HUES6 (cell line): ENCODE data around the gene AGAP3.

Experiments used
- H3K27ac ChIP-seq: 2 replicates; pipeline ENCODE4 v1.7.0; 2013; ENCODE audit warnings: low read depth, mild to moderate bottlenecking, low read length, inconsistent platforms
- H3K27me3 ChIP-seq: 2 replicates; pipeline ENCODE4 v1.6.1; 2013; ENCODE audit warnings: low read length; ENCODE audit not compliant: control insufficient read depth, insufficient read depth
- H3K36me3 ChIP-seq: 2 replicates; pipeline ENCODE4 v1.6.1; 2013; ENCODE audit warnings: low read length; ENCODE audit not compliant: control insufficient read depth, insufficient read depth
- H3K4me1 ChIP-seq: 2 replicates; pipeline ENCODE4 v1.6.1; 2013; ENCODE audit warnings: low read length; ENCODE audit not compliant: control insufficient read depth, insufficient read depth
- H3K4me3 ChIP-seq: 2 replicates; pipeline ENCODE4 v1.5.1; 2013; ENCODE audit warnings: low read depth, low read length
- H3K9ac ChIP-seq: one replicate; pipeline ENCODE4 v1.6.1; 2013; ENCODE audit warnings: mild to moderate bottlenecking, low read length
- H3K9me3 ChIP-seq: 2 replicates; pipeline ENCODE4 v1.6.1; 2013; ENCODE audit warnings: low read depth, low read length; ENCODE audit not compliant: control insufficient read depth, insufficient read depth

Gene AGAP3

DNA sequence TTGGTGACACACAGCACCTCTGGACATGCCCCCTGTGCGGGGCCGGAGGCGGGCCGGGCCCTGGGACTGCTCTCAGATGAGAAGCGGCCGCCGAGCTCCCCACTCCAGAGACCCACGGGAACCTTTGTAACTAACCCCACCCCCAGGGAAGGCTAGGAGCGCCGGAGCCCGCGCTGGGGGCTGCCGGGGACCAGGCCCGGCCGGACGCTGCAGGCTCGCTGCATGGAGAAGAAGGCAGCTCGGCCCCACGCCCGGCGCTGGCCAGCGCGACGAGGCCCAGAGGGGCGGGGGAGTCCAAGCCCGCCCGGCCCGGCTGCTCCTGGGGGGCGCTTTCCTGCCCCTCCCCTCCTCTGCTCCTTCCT lies 36.5 kb downstream of the AGAP3 start:
- Histone ChIP-seq H3K4me1 (peaks cover 14% of the 10 kb centered on the region), H3K9me3 (no peaks in the 10 kb centered on the region), H3K27ac (no peak overlapping the region), H3K36me3 (peaks cover 46% of the 10 kb centered on the region), H3K27me3 (peaks cover 25% of the 10 kb centered on the region), H3K9ac (no peak overlapping the region), H3K4me3 (no peak overlapping the region)

DNA sequence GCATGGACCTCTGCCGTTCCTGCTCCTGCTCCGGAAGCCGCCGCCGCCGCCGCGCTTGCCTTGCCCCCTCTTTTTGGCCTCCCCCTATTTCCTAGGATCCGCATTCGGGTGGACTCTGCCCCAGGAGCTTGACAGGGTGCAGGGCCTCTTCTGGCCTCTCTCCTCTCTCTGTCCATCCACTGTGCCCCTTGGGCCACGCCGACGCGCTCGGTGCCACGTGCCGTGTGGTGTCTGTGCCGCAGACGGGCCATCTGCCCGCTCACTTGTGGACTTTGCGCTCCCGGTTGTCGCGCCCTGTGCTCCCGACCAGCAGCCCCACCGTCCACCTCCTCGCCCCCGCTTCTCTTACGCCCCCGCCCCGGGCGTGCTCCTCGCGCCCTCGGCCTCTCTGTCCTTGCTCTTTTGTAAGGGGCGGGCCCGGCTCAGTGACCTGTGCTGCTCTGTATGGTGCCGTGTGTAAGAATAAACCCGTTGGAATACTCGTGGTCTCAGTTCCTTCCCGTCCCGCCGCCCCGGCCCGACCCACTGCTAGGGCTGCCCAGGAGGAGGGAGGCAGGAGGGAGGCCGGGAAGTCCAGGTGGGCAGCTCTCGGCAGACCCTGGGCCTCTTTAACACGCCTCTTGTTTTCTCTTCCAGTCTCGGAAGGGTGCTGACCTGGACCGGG lies 37.0 kb downstream of the AGAP3 start:
- H3K9ac ChIP-seq = no peak overlapping the region
- peaks cover 46% of the 10 kb centered on the region for H3K36me3 ChIP-seq
- H3K9me3 ChIP-seq = no peaks in the 10 kb centered on the region
- peaks cover 28% of the 10 kb centered on the region for H3K27me3 ChIP-seq
- H3K4me3 ChIP-seq = no peak overlapping the region
- H3K27ac ChIP-seq = no peak overlapping the region
- peaks cover 14% of the 10 kb centered on the region for H3K4me1 ChIP-seq

DNA sequence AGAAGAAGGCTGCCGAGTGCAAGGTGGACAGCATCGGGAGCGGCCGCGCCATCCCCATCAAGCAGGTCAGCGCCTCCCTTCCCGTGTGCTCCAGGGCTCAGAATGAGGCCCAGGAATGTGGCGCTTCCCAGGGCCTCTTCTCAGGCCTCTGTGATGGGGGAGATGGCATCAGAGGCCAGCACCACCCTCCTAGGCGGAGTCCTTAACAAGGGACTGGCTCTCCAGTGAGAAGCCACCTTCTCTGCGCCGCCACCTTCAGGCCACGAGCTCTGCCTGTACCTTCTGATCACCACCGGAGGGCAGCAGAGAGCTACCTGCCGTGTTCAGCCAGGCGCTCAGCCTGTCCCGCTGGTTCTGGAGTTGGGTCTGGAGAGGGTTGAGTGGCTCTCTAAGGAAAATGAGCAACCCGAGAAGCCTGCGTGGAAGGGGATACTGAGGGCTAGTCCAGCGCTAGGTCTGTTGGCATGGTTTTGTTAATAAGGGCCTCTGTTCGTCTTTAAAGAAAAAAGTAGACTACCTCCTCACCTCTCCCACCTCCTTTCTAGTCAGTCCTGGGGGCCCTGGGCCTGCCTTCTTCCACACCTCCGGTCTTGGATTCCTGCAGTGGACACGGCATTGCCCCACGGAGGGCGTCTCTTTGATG lies 37.7 kb downstream of the AGAP3 start:
- Histone ChIP-seq H3K4me1 (peaks cover 14% of the 10 kb centered on the region), H3K27me3 (peaks cover 28% of the 10 kb centered on the region), H3K27ac (no peak overlapping the region), H3K9ac (no peak overlapping the region), H3K4me3 (no peak overlapping the region), H3K36me3 (peaks cover 46% of the 10 kb centered on the region), H3K9me3 (no peaks in the 10 kb centered on the region)

DNA sequence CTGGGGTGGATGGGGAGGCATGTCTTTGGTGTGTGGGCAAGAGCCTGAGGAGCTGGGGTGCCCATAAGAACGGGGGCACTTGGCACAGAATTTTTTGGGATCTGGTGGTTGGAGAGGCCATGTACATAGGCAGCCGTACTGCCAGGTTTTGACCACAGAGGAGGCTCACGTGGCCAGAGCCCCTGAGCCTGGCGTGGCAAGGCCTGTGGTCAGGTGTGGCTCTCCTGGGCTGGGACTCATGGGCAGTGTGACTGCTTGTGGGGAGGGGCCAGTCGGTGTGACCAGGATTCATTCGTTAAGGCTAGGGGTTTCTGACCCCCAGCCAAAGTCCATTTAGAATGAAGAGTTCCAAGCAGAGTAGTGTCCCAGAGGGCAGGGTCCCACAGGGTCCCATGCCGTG lies 38.2 kb downstream of the AGAP3 start:
- Histone ChIP-seq H3K4me3 (no peak overlapping the region), H3K9me3 (no peaks in the 10 kb centered on the region), H3K27ac (no peak overlapping the region), H3K27me3 (peaks cover 28% of the 10 kb centered on the region), H3K4me1 (peaks cover 14% of the 10 kb centered on the region), H3K36me3 (peaks cover 42% of the 10 kb centered on the region), H3K9ac (no peak overlapping the region)

DNA sequence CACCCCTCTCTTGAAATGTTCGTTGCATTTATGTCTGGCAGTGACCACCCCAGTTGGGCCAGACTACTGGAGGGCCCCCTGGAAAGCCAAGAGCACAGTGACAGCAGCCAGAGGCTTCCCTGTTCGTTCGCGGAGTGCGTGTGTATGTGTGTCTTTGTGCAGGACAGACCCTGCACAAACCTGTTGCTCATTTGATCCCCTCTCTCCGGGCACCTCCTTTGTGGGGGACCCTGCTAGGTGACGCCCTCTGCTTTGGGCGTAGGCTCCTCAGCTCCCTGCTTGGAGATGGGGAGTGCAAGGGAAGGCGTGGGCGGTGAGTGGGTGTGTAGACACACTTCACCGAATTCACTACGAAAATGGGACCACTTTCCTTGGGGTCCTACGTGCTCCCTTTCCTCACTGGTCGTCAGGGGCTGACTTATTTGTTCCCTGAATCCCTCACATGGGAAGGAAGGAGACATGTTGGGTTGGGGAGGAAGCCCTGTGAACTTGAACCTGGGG lies 38.7 kb downstream of the AGAP3 start:
- Histone ChIP-seq H3K9me3 (no peaks in the 10 kb centered on the region), H3K4me3 (peak overlapping the region; percentile 76), H3K9ac (no peak overlapping the region), H3K36me3 (peaks cover 41% of the 10 kb centered on the region), H3K27me3 (peaks cover 28% of the 10 kb centered on the region), H3K27ac (no peak overlapping the region), H3K4me1 (peaks cover 14% of the 10 kb centered on the region)

DNA sequence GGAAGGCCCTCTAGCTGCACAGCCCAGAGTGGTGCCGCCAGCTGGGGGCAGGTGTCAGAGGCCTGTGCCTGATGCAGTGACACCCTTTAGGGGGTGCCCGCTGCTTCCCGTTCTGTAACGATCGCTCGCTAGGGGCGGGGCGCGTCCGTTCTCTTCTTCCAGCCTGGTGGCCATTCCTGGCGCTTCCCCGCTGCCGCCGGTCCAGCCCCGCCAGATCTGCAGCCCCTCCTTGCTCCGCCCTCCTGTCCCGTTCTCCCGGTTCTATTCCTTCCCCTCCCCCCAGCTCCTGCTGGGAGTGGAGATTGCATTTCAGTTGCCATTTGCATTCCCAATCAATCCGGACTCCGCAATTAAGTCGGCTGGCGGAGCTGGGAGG lies 39.2 kb downstream of the AGAP3 start:
- Histone ChIP-seq H3K9me3 (no peaks in the 10 kb centered on the region), H3K4me3 (peak overlapping the region; percentile 76), H3K27ac (no peak overlapping the region), H3K9ac (no peak overlapping the region), H3K4me1 (peaks cover 14% of the 10 kb centered on the region), H3K36me3 (peaks cover 41% of the 10 kb centered on the region), H3K27me3 (peaks cover 28% of the 10 kb centered on the region)

DNA sequence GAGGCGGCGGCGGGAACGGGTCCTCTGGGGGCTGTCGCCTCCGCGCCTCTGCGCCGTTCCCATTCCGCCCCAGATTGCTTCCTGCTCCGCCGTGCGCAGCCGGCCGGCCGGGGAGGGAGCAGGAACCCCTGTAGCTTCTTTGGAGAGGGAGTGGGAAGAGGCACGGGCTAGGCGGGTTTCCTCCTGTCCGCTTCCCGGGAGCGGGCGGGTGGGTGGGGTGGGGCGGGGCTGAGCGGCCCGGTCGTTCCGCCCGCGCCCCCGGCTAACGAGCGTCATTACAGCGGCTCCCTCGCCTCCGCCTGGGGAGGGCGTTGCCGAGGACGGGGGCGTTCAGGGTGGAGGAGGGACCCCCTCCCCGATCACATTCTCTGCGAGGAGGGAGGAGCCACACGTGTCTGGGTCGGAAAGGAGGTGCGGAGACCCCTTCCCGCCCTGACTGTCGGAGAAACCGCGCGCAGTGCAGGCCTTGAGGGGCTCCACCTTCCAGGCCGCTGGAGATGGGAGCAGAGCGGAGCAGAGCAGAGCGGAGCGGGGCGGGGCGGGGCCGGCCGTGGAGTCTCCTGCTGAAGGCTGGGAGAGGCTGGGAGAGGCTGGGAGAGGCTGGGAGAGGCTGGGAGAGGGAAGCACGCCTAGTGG lies 39.7 kb downstream of the AGAP3 start:
- H3K27ac ChIP-seq = no peak overlapping the region
- H3K9me3 ChIP-seq = no peaks in the 10 kb centered on the region
- H3K27me3 ChIP-seq = peaks cover 28% of the 10 kb centered on the region
- peak overlapping the region; percentile 76 for H3K4me3 ChIP-seq
- H3K9ac ChIP-seq = no peak overlapping the region
- peaks cover 14% of the 10 kb centered on the region for H3K4me1 ChIP-seq
- peaks cover 41% of the 10 kb centered on the region for H3K36me3 ChIP-seq

DNA sequence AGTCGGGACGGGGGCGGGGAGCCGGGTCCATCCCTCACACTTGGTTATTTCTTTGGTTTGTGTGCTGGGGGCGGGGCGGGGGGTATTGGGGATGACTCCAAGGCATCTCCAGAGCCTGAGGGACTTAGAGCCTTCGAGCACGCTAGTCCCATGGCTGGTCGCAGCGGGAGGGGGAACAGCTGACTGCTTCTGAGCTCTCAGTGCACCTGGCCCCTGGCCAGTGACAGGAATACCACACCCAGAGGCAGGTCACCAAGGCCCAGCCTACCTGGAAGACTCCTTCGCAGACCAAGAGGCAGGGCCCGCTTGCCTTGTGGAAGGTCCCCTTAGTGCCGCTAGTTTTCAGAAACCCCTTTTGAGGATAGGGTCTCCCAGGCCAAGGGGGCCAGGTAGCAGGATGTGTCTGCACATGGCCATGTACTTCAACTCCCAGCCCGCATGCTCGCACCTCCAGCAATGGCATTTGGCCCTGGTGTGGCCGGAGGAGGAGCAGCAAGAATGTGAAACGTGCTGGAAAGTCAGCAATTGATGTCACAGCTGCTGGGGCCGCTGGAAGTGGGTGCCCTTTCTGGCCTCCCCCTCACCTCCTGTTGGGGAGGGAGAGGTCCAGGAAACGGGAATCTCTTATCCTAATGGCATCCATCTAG lies 40.3 kb downstream of the AGAP3 start:
- Histone ChIP-seq H3K4me1 (peaks cover 14% of the 10 kb centered on the region), H3K27ac (no peak overlapping the region), H3K9ac (no peak overlapping the region), H3K36me3 (peaks cover 41% of the 10 kb centered on the region), H3K9me3 (no peaks in the 10 kb centered on the region), H3K4me3 (peak overlapping the region; percentile 76), H3K27me3 (peaks cover 28% of the 10 kb centered on the region)

DNA sequence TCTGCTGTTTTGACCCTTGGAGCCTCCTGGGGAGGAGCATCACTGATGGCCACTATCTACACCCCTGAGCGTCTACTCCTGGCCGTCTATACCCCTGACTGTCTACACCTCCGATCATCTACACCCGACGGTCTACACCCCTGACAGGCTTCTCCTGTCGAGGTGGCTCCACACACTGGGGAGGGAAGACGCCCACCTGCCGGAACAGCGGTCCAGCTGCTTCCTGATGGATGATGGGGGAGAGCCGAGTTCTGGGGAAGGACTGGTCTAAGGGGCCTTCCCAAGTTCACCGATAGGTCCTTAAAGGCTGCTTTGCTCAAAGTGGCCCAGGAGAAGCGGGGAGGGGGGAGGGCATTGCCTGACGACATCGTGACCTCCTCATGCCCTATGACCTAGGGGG lies 41.9 kb downstream of the AGAP3 start:
- Histone ChIP-seq H3K4me1 (peaks cover 14% of the 10 kb centered on the region), H3K9me3 (no peaks in the 10 kb centered on the region), H3K9ac (no peak overlapping the region), H3K27ac (no peak overlapping the region), H3K36me3 (peaks cover 54% of the 10 kb centered on the region), H3K4me3 (no peak overlapping the region), H3K27me3 (peaks cover 28% of the 10 kb centered on the region)

DNA sequence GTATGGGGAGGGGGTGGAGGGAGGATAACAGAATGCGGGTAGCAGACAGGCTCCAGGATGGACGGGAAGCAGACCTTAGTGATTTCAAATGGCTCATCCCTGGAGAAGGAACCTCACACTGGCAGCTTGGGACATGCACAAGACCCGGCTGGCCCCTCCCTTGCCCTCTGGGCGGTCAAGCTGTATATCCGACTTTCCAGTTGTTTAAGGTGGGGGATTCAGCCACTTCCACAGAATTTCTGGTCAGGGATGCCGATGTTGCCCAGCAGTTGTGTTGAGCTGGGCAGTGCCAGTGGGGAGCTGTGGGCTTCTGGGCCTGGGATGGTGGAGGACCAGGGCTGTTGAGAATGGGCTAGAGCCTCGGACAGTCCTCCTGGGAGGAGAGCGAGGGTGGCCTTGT lies 42.4 kb downstream of the AGAP3 start:
- H3K4me3 ChIP-seq = no peak overlapping the region
- no peaks in the 10 kb centered on the region for H3K9me3 ChIP-seq
- H3K9ac ChIP-seq = no peak overlapping the region
- peaks cover 14% of the 10 kb centered on the region for H3K4me1 ChIP-seq
- no peak overlapping the region for H3K27ac ChIP-seq
- H3K36me3 ChIP-seq = peaks cover 57% of the 10 kb centered on the region
- peaks cover 28% of the 10 kb centered on the region for H3K27me3 ChIP-seq
